AG09319 (cell line): ENCODE measurements around the gene SLC22A16.

ENCODE experiments used
- DNase-seq: peaks from one replicate; pipeline ENCODE4 v3.0.0-alpha.2; 2010; ENCODE audit warnings: low read depth; ENCODE audit errors: extremely low read depth
- CTCF ChIP-seq: IDR thresholded peaks from 2 replicates; pipeline ENCODE4 v1.5.1; 2011; ENCODE audit warnings: low read depth, mild to moderate bottlenecking, inconsistent platforms, low read length, moderate library complexity

SLC22A16 gene

GRCh38 chr6:110447761-110448160 is 28.7 kb downstream of the SLC22A16 start:
- no peak for DNase-seq
- no peak for TF ChIP-seq CTCF

GRCh38 chr6:110446405-110446804 is 30.0 kb downstream of the SLC22A16 start:
- no peak for TF ChIP-seq CTCF
- DNase-seq: no peak

- no peak for DNase-seq
- no peak for TF ChIP-seq CTCF
These were observed 36.4 kb downstream of the SLC22A16 start for GRCh38 chr6:110440026-110440425.

- no peak for TF ChIP-seq CTCF
- DNase-seq: no peak
These were observed 37.1 kb downstream of the SLC22A16 start for GRCh38 chr6:110439356-110439755.

- TF ChIP-seq CTCF: no peak
- DNase-seq: no peak
These were observed 41.3 kb downstream of the SLC22A16 start for GRCh38 chr6:110434961-110435602.

- no peak for TF ChIP-seq CTCF
- no peak for DNase-seq
These were observed 44.0 kb downstream of the SLC22A16 start for GRCh38 chr6:110432285-110432900.

GRCh38 chr6:110430741-110431140 is 45.7 kb downstream of the SLC22A16 start:
- no peak for DNase-seq
- TF ChIP-seq CTCF: no peak
